MM.1S (cell line): ENCODE data around the gene RHOT1.
"Not testable (repeated sequence)": the region's sequence is repeated elsewhere in the genome, so short reads cannot be mapped to it uniquely, and the experiment has no call there.

Source experiments
- DNase-seq: peaks from one replicate; pipeline ENCODE4 v3.0.0-alpha.2; 2015
- H2AFZ ChIP-seq: fragments of 300-600 bp; sonication (generic); 2 replicates; pipeline ENCODE4 v1.6.0; 2016; ENCODE audit warnings: antibody characterized with exemption, low read length
- H3F3A ChIP-seq: fragments of 300-600 bp; sonication (generic); 2 replicates; pipeline ENCODE4 v1.6.1; 2016; ENCODE audit warnings: mild to moderate bottlenecking, antibody characterized with exemption, low read length, moderate library complexity, mixed read lengths; ENCODE audit not compliant: insufficient read depth
- H3K27ac ChIP-seq: fragments of 300-600 bp; sonication (generic); 2 replicates; pipeline ENCODE4 v1.5.1; 2016; ENCODE audit warnings: mild to moderate bottlenecking, low read length
- H3K27me3 ChIP-seq: fragments of 300-600 bp; sonication (generic); replicated peaks from 2 replicates; pipeline ENCODE4 v1.6.0; 2016; ENCODE audit warnings: low read length; ENCODE audit not compliant: insufficient read depth
- H3K36me3 ChIP-seq: fragments of 300-600 bp; sonication (generic); replicated peaks from 2 replicates; pipeline ENCODE4 v1.6.1; 2016; ENCODE audit warnings: mild to moderate bottlenecking, low read length, mixed read lengths; ENCODE audit not compliant: insufficient read depth
- H3K4me1 ChIP-seq: fragments of 300-600 bp; sonication (generic); 2 replicates; pipeline ENCODE4 v1.6.1; 2016; ENCODE audit warnings: low read length, mixed read lengths
- H3K4me2 ChIP-seq: fragments of 300-600 bp; sonication (generic); 2 replicates; pipeline ENCODE4 v1.6.0; 2016; ENCODE audit warnings: low read depth, low read length
- H3K4me3 ChIP-seq: fragments of 300-600 bp; sonication (generic); 2 replicates; pipeline ENCODE4 v1.5.1; 2016; ENCODE audit warnings: low read length, mixed read lengths
- H3K79me2 ChIP-seq: fragments of 300-600 bp; sonication (generic); 2 replicates; pipeline ENCODE4 v1.6.1; 2016; ENCODE audit warnings: mixed run types, low read length, mixed read lengths
- H3K9ac ChIP-seq: fragments of 300-600 bp; sonication (generic); 2 replicates; pipeline ENCODE4 v1.6.1; 2016; ENCODE audit warnings: low read length, mixed read lengths
- H3K9me2 ChIP-seq: fragments of 300-600 bp; sonication (generic); replicated peaks from 2 replicates; pipeline ENCODE4 v1.6.1; 2016; ENCODE audit warnings: mild to moderate bottlenecking, low read length, mixed read lengths; ENCODE audit not compliant: insufficient read depth
- H3K9me3 ChIP-seq: fragments of 300-600 bp; sonication (generic); replicated peaks from 2 replicates; pipeline ENCODE4 v1.6.1; 2016; ENCODE audit warnings: mild to moderate bottlenecking, low read length, mixed read lengths; ENCODE audit not compliant: insufficient read depth
- H4K20me1 ChIP-seq: fragments of 300-600 bp; sonication (generic); 2 replicates; pipeline ENCODE4 v1.6.1; 2016; ENCODE audit warnings: mild to moderate bottlenecking, low read length, moderate library complexity, mixed read lengths; ENCODE audit not compliant: insufficient read depth
- CTCF ChIP-seq: fragments of 300-600 bp; sonication (generic); IDR thresholded peaks from 2 replicates; pipeline ENCODE4 v1.5.1; 2016; ENCODE audit warnings: antibody characterized with exemption, low read length, mixed read lengths
- EZH2 ChIP-seq: fragments of 300-600 bp; sonication (generic); optimal IDR thresholded peaks from 2 replicates; pipeline ENCODE3; 2017; ENCODE audit warnings: low read depth, mild to moderate bottlenecking, antibody characterized with exemption, low read length, mixed read lengths
- EZH2phosphoT487 ChIP-seq: fragments of 300-600 bp; sonication (generic); IDR thresholded peaks from 2 replicates; pipeline ENCODE4 v1.6.1; 2018; ENCODE audit warnings: antibody characterized with exemption, low read length

Gene RHOT1

GRCh38 chr17:32136856-32137255 is 5.4 kb upstream of the RHOT1 start:
- Histone ChIP-seq H3K9me2 (no peaks in the 10 kb centered on the region), H3K9ac (no peak overlapping the region), H3K4me3 (no peak overlapping the region), H4K20me1 (no peaks in the 10 kb centered on the region), H3K36me3 (no peaks in the 10 kb centered on the region), H3K79me2 (no peaks in the 10 kb centered on the region), H3F3A (peaks cover 8% of the 10 kb centered on the region), H3K9me3 (no peaks in the 10 kb centered on the region), H2AFZ (no peak overlapping the region), H3K4me1 (no peaks in the 10 kb centered on the region), H3K27me3 (no peaks in the 10 kb centered on the region), H3K4me2 (no peak overlapping the region), H3K27ac (no peak overlapping the region)
- TF ChIP-seq EZH2 (no peak), EZH2phosphoT487 (no peak), CTCF (no peak)
- DNase-seq: no peak

- DNase-seq, H3K4me2 ChIP-seq, H3K27ac ChIP-seq, H3K9me2 ChIP-seq, H3K9me3 ChIP-seq, H3K9ac ChIP-seq, H3K4me3 ChIP-seq, H3K27me3 ChIP-seq, H3K36me3 ChIP-seq, H4K20me1 ChIP-seq, H3K4me1 ChIP-seq, H2AFZ ChIP-seq: not testable (repeated sequence)
- Histone ChIP-seq H3K79me2 (peaks cover 20% of the 10 kb centered on the region), H3F3A (peaks cover 15% of the 10 kb centered on the region)
Observed at GRCh38 chr17:32139504-32139903, 2.8 kb upstream of the RHOT1 start.

GRCh38 chr17:32141258-32141657 is 1.0 kb upstream of the RHOT1 start:
- peak overlapping the region; percentile 86 for H3K4me3 ChIP-seq
- H2AFZ ChIP-seq: peak overlapping the region; percentile 96
- TF ChIP-seq CTCF (no peak), EZH2phosphoT487 (no peak), EZH2 (no peak)
- peak overlapping the region; percentile 52; the same call in 1 of the 2 replicates for H3K9ac ChIP-seq
- H3K9me3 ChIP-seq: no peaks in the 10 kb centered on the region
- H3K4me2 ChIP-seq: peak overlapping the region; percentile 94
- H4K20me1 ChIP-seq: no peaks in the 10 kb centered on the region
- H3K4me1 ChIP-seq: peaks cover 5% of the 10 kb centered on the region; the same call in 1 of the 2 replicates
- H3F3A ChIP-seq: peaks cover 15% of the 10 kb centered on the region
- H3K9me2 ChIP-seq: no peaks in the 10 kb centered on the region
- DNase-seq: no peak
- no peak overlapping the region for H3K27ac ChIP-seq
- peaks cover 35% of the 10 kb centered on the region for H3K79me2 ChIP-seq
- H3K36me3 ChIP-seq: no peaks in the 10 kb centered on the region
- no peaks in the 10 kb centered on the region for H3K27me3 ChIP-seq

- no peaks in the 10 kb centered on the region for H3K27me3 ChIP-seq
- peak overlapping the region; percentile 96 for H2AFZ ChIP-seq
- no peaks in the 10 kb centered on the region for H3K36me3 ChIP-seq
- H3K9me3 ChIP-seq: no peaks in the 10 kb centered on the region
- H3K4me1 ChIP-seq: peaks cover 5% of the 10 kb centered on the region; the same call in 1 of the 2 replicates
- H3K9ac ChIP-seq: peak overlapping the region; percentile 52; the same call in 1 of the 2 replicates
- peaks cover 15% of the 10 kb centered on the region for H3F3A ChIP-seq
- H4K20me1 ChIP-seq: no peaks in the 10 kb centered on the region
- peak overlapping the region; percentile 86 for H3K4me3 ChIP-seq
- peak overlapping the region; percentile 48; the same call in 1 of the 2 replicates for H3K27ac ChIP-seq
- no peaks in the 10 kb centered on the region for H3K9me2 ChIP-seq
- H3K79me2 ChIP-seq: peaks cover 35% of the 10 kb centered on the region
- no peak for DNase-seq
- TF ChIP-seq CTCF (no peak), EZH2phosphoT487 (no peak), EZH2 (no peak)
- peak overlapping the region; percentile 94 for H3K4me2 ChIP-seq
Observed at GRCh38 chr17:32141679-32142037, 644 bp upstream of the RHOT1 start.
